GM18498 (cell line): ENCODE data around the gene MYBPC2.
"Not testable (repeated sequence)": the region's sequence is repeated elsewhere in the genome, so short reads cannot be mapped to it uniquely, and the experiment has no call there.

Experiments
- ATAC-seq: cut with Tn5 transposase; IDR thresholded peaks from one replicate; pipeline ENCODE4 v1.9.1; 2021; ENCODE audit warnings: mild to moderate bottlenecking, moderate library complexity; ENCODE audit not compliant: unreplicated experiment

Gene MYBPC2

DNA sequence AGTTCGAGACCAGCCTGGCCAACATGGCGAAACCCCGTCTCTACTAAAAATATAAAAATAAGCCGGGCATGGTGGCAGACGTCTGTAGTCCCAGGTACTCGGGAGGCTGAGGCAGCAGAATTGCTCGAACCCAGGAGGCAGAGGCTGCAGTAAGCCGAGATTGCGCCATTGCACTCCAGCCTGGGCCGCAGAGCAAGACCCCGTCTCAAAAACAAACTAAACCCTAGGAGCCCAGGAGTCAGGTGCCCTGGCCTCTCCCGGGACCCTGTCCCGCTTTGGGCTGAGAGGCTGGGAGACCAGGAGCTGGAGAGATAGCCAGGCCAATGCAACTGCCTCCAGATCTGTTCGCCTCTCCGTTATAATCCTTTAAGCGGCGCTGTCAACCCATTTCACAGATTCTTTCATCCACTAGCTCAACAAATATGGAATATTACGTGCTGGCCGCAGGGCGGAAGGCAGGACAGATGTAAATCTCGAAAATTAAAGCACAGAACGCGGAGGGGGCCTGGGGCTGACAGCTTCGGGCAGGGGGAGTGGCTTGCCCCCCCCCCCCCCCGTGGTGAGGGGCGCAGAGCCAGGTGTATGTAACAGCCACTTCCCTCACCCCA, 5.3 kb upstream of the MYBPC2 start:
- ATAC-seq, result no peak

DNA sequence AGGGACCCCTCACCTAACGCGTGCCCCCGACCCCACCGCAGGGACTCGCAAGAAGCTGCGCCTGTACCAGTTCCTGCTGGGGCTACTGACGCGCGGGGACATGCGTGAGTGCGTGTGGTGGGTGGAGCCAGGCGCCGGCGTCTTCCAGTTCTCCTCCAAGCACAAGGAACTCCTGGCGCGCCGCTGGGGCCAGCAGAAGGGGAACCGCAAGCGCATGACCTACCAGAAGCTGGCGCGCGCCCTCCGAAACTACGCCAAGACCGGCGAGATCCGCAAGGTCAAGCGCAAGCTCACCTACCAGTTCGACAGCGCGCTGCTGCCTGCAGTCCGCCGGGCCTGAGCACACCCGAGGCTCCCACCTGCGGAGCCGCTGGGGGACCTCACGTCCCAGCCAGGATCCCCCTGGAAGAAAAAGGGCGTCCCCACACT, 4.7 kb upstream of the MYBPC2 start:
- no peak for ATAC-seq

- no peak for ATAC-seq
These were observed 3.8 kb upstream of the MYBPC2 start for GRCh38 chr19:50428772-50429463.

DNA sequence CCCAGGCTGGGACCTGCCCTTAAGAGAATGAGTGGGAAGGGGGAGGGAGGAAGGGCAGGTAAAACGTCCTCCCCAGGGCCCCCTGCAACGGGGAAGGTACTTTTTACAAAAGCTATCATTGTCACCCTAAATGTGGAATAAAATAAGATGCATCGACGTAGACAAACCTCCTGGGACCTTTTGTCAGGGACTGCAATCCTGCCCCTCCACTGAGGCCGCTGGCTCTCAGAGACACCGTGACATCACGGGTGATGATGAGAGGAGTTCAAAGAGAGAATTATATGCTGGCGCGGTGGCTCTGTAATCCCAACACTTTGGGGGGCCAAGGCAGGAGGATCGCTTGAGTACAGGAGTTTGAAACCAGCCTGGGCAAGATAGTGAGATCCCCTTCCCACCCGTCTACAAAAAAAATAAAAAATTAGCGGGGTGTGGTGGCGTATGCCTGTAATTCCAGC, 1.8 kb upstream of the MYBPC2 start:
- no peak for ATAC-seq

- ATAC-seq, result peak; percentile 89
These were observed 1.1 kb upstream of the MYBPC2 start for GRCh38 chr19:50431343-50432220.

- no peak for ATAC-seq
These were observed 799 bp downstream of the MYBPC2 start for GRCh38 chr19:50433201-50434180.

GRCh38 chr19:50434525-50434924, 1.8 kb downstream of the MYBPC2 start:
- no peak for ATAC-seq

GRCh38 chr19:50435221-50435620, 2.5 kb downstream of the MYBPC2 start:
- ATAC-seq, result no peak

- ATAC-seq, result no peak
These were observed 2.9 kb downstream of the MYBPC2 start for GRCh38 chr19:50435627-50436026.

DNA sequence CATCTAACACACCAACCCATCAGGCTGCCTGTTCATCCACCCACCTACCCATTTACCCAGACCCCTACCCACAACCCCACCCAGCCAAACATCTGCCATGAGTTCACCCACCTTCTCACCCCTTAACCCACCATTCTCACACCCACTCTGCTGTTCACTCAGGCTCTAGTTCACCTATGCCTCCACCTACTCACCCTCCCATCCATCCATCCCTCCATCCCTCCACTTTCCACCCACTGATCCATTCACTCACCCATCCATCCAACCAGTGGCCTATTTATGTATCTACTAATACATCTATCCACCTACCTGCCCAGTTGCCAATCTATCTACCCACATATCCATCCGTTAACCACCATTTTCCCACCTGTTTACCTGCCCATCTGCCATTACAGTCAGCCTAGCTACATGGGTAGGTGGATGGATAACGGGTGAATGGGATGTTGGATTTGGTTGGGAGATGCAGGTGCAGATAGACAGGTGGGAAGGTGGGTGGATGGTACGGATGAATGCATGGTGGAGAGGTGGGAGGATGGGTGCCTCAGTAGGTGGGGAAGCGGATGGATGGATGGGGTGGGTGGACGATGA, 5.3 kb downstream of the MYBPC2 start:
- ATAC-seq, result no peak

DNA sequence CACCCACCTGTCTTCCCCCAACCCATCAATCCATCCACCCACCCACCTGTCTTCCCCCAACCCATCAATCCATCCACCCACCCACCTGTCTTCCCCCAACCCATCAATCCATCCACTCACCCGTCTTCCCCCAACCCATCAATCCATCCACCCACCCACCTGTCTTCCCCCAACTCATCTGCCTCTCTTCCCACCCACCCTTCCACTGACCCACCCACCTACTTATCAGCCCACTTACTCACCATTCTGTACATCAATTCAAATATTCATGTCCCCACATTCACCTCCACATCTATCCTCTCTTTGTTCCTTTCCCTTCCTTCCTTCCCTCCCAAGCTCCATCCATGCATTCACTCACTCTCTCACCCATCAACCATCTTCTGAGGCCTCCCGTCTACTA, 6.4 kb downstream of the MYBPC2 start:
- ATAC-seq, result not testable (repeated sequence)

GRCh38 chr19:50444059-50444458, 11.4 kb downstream of the MYBPC2 start:
- no peak for ATAC-seq

- ATAC-seq, result no peak
These were observed 14.4 kb downstream of the MYBPC2 start for GRCh38 chr19:50447053-50447452.

GRCh38 chr19:50447750-50448149, 15.1 kb downstream of the MYBPC2 start:
- ATAC-seq, result no peak

GRCh38 chr19:50449236-50449899, 16.7 kb downstream of the MYBPC2 start:
- ATAC-seq, result no peak

- no peak for ATAC-seq
These were observed 17.9 kb downstream of the MYBPC2 start for GRCh38 chr19:50450369-50451222.

GRCh38 chr19:50451223-50451534, 18.5 kb downstream of the MYBPC2 start:
- ATAC-seq, result no peak

DNA sequence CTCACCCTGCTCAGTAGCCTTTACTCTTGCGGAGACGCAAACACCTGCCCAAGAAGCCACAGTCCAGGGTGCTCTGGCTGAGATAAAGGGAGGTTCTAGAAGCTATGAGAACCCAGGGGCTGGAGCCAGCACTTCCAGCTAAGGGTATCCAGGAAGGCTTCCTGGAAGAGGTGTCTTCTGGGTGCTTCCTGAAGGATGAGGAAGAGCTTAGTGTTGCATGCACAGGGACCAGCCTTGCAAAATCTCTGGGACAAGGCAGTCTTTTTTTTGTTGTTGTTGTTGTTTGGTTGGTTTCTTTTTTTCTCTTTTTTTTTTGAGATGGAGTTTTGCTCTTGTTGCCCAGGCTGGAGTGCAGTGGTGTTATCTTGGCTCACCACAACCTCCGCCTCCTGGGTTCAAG, 20.6 kb downstream of the MYBPC2 start:
- no peak for ATAC-seq

GRCh38 chr19:50455992-50456391, 23.3 kb downstream of the MYBPC2 start:
- ATAC-seq, result no peak
